ENCODE data around the gene DPP9.

DNA sequence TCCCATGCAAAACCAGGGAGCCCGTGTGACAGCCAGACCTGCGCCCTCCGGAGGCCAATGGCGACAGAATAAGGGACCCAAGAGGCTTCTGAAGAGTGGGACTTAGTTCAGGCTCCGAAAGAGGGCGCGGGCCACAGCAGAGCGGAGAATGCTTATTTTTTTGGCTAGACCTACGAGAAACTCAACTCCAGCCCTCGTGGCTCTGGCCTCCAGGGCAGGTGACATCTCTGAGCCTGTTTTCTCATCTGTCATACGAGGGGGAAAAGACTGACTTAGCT is 23.0 kb downstream of the DPP9 start:
- TF ChIP-seq GATA2 (IDR thresholded peaks at IDR 0.05; ENCODE audit: low read depth, low read length) (no peak), GATA3 (IDR thresholded peaks at IDR 0.05; ENCODE audit: low read depth, low read length) (no peak)
